IMR-90 (cell line): ENCODE results near the gene MS4A12. TPM values are rescaled to one million over a fixed set of nuclear protein-coding genes. Genes with fewer than 3 reads are reported as not detected.

Experiments
- ATAC-seq: fragments of 200-7000 bp; cut with Tn5 transposase; 2 replicates; pipeline ENCODE4 v1.9.1; 2020; ENCODE audit warnings: low read depth, mild to moderate bottlenecking, moderate library complexity
- BruUV-seq: library from RNA; stranded (reverse); fragments of 400-500 nt; replicated peaks from 2 replicates; lab custom pipeline; 2021; lab: Mats Ljungman, UMichigan
- CTCF ChIA-PET: fragments of 300-600 bp; formaldehyde crosslinking; extraction: SDS; loops from one replicate; lab custom pipeline; 2021; ENCODE audit warnings: antibody characterized with exemption; lab: Yijun Ruan, JAX
- POLR2A ChIA-PET: fragments of 300-600 bp; sonication (Branson Sonifier 250); formaldehyde crosslinking; loops from one replicate; lab custom pipeline; 2022; ENCODE audit warnings: antibody characterized with exemption; ENCODE audit not compliant: unreplicated experiment; lab: Charles Lee
- DNase-seq: peaks from one replicate; pipeline ENCODE4 v3.0.0; 2013
- H2AFZ ChIP-seq: replicated peaks from 2 replicates; pipeline ENCODE3; 2013; ENCODE audit warnings: low read length, mild to moderate bottlenecking; ENCODE audit not compliant: poor library complexity
- H2AK5ac ChIP-seq: 2 replicates; pipeline ENCODE4 v1.6.1; 2013; ENCODE audit warnings: low read depth, low read length, inconsistent platforms
- H2AK9ac ChIP-seq: replicated peaks from 2 replicates; pipeline ENCODE3; 2013; ENCODE audit warnings: mild to moderate bottlenecking, low read depth, low read length, moderate library complexity; ENCODE audit not compliant: poor library complexity
- H2BK120ac ChIP-seq: 2 replicates; pipeline ENCODE4 v1.6.1; 2013; ENCODE audit warnings: low read depth, low read length, inconsistent platforms
- H2BK15ac ChIP-seq: 3 replicates; pipeline ENCODE4 v1.6.1; 2013; ENCODE audit warnings: low read depth, low read length, inconsistent platforms
- H2BK20ac ChIP-seq: 2 replicates; pipeline ENCODE4 v1.6.1; 2013; ENCODE audit warnings: low read depth, mild to moderate bottlenecking, inconsistent platforms, low read length, moderate library complexity
- H2BK5ac ChIP-seq: 2 replicates; pipeline ENCODE4 v1.6.1; 2013; ENCODE audit warnings: mild to moderate bottlenecking, low read depth, low read length, inconsistent platforms; ENCODE audit not compliant: poor library complexity, severe bottlenecking
- H3K14ac ChIP-seq: replicated peaks from 2 replicates; pipeline ENCODE4 v1.6.1; 2013; ENCODE audit warnings: low read depth, low read length, inconsistent platforms
- H3K18ac ChIP-seq: 2 replicates; pipeline ENCODE4 v1.6.1; 2013; ENCODE audit warnings: low read depth, low read length, control low read depth
- H3K23ac ChIP-seq: 2 replicates; pipeline ENCODE4 v1.6.1; 2013; ENCODE audit warnings: low read depth, low read length, inconsistent platforms
- H3K27ac ChIP-seq: 2 replicates; pipeline ENCODE4 v1.5.1; 2013; ENCODE audit warnings: mild to moderate bottlenecking, control low read depth, low read length; ENCODE audit not compliant: insufficient read depth
- H3K27me3 ChIP-seq: 2 replicates; pipeline ENCODE4 v1.6.1; 2013; ENCODE audit warnings: low read length; ENCODE audit not compliant: control insufficient read depth, insufficient read depth
- H3K36me3 ChIP-seq: 2 replicates; pipeline ENCODE4 v1.6.1; 2013; ENCODE audit warnings: low read length, mixed read lengths; ENCODE audit not compliant: control insufficient read depth, insufficient read depth
- H3K4ac ChIP-seq: 2 replicates; pipeline ENCODE4 v1.6.1; 2013; ENCODE audit warnings: low read depth, low read length, inconsistent platforms
- H3K4me1 ChIP-seq: 2 replicates; pipeline ENCODE4 v1.6.1; 2013; ENCODE audit warnings: low read length, mixed read lengths; ENCODE audit not compliant: control insufficient read depth, insufficient read depth
- H3K4me2 ChIP-seq: 2 replicates; pipeline ENCODE4 v1.6.1; 2013; ENCODE audit warnings: low read depth, mild to moderate bottlenecking, control low read depth, low read length, moderate library complexity
- H3K4me3 ChIP-seq: 2 replicates; pipeline ENCODE4 v1.5.1; 2013; ENCODE audit warnings: low read depth, mild to moderate bottlenecking, control low read depth, low read length, moderate library complexity; ENCODE audit not compliant: insufficient read depth
- H3K56ac ChIP-seq: 2 replicates; pipeline ENCODE4 v1.6.1; 2013; ENCODE audit warnings: low read length, inconsistent platforms; ENCODE audit not compliant: insufficient read depth; ENCODE audit errors: extremely low read depth
- H3K79me1 ChIP-seq, 2 experiments: 2 replicates each; pipeline ENCODE4 v1.6.1; 2013; ENCODE audit warnings: low read length in 2 of 2, inconsistent platforms in 1 of 2, low read depth in 1 of 2
- H3K9ac ChIP-seq: 2 replicates; pipeline ENCODE4 v1.6.1; 2013; ENCODE audit warnings: low read depth, low read length, control low read depth
- H3K9me1 ChIP-seq: 2 replicates; pipeline ENCODE4 v1.6.1; 2013; ENCODE audit warnings: low read length, inconsistent platforms; ENCODE audit not compliant: insufficient read depth
- H3K9me3 ChIP-seq: 2 replicates; pipeline ENCODE4 v1.6.1; 2013; ENCODE audit warnings: low read length; ENCODE audit not compliant: control insufficient read depth, insufficient read depth
- H4K20me1 ChIP-seq: 2 replicates; pipeline ENCODE4 v1.6.1; 2013; ENCODE audit warnings: low read length, inconsistent platforms; ENCODE audit not compliant: insufficient read depth
- H4K5ac ChIP-seq: 2 replicates; pipeline ENCODE4 v1.6.1; 2013; ENCODE audit warnings: mild to moderate bottlenecking, low read depth, low read length, control low read depth
- H4K8ac ChIP-seq, 2 experiments: 2 replicates each; pipeline ENCODE4 v1.6.1; 2013; ENCODE audit warnings: low read depth in 2 of 2, low read length in 2 of 2, control low read depth in 1 of 2, inconsistent platforms in 1 of 2
- H4K91ac ChIP-seq: 2 replicates; pipeline ENCODE4 v1.6.1; 2013; ENCODE audit warnings: low read depth, low read length, inconsistent platforms; ENCODE audit not compliant: insufficient read depth
- FOS ChIP-seq: fragments of 150-350 bp; IDR thresholded peaks from 2 replicates; pipeline ENCODE4 v1.6.1; 2016; ENCODE audit warnings: low read depth, low read length
- MXI1 ChIP-seq: IDR thresholded peaks from 2 replicates; pipeline ENCODE4 v1.6.1; 2012; ENCODE audit warnings: low read depth, mild to moderate bottlenecking, low read length, moderate library complexity, borderline replicate concordance
- NFE2L2 ChIP-seq: fragments of 150-350 bp; IDR thresholded peaks from 2 replicates; pipeline ENCODE4 v1.6.1; 2016; ENCODE audit warnings: low read depth, mild to moderate bottlenecking, low read length
- POLR2A ChIP-seq: IDR thresholded peaks from 2 replicates; pipeline ENCODE4 v1.6.1; 2012; ENCODE audit warnings: mild to moderate bottlenecking, low read depth, low read length
- RAD21 ChIP-seq: IDR thresholded peaks from 2 replicates; pipeline ENCODE4 v1.6.1; 2012; ENCODE audit warnings: low read length, improper control_type of control experiment
- USF2 ChIP-seq: fragments of 150-350 bp; IDR thresholded peaks from 2 replicates; pipeline ENCODE4 v1.6.1; 2017; ENCODE audit warnings: mild to moderate bottlenecking, antibody characterized with exemption, low read length, low read depth
- WGBS, 2 experiments: methylation state at CpG; one replicate each; pipeline versions ENCODE4 v1.1.5 to v1.1.7; 2013; ENCODE audit warnings: missing lambda C conversion rate in 2 of 2; ENCODE audit not compliant: insufficient read length in 1 of 2; ENCODE audit errors: extremely low coverage in 2 of 2; 5-methylcytosine and 5-hydroxymethylcytosine counted together
- dilution Hi-C: fragments of 300-500 bp; cut with HindIII; formaldehyde crosslinking; loops from one replicate; pipeline ENCODE4 v1.14.3; 2018; ENCODE audit warnings: low sequenced_read_pairs; ENCODE audit not compliant: unreplicated experiment
- in situ Hi-C: fragments of 300-500 bp; cut with MboI; formaldehyde crosslinking; loops from 3 replicates; pipeline ENCODE4 v1.14.3; 2019; ENCODE audit warnings: low sequenced_read_pairs, inconsistent platforms, mixed read lengths
- intact Hi-C: fragments of 100-400 bp; cut with micrococcal nuclease; formaldehyde crosslinking; loops from 2 replicates; pipeline ENCODE4 v1.10.0; 2022
- polyA plus RNA-seq, 3 experiments: library from polyadenylated mRNA; depleted of rRNA; stranded (reverse); fragments of >200 nt; gene quantifications; 2 replicates each; pipeline ENCODE4 v1.2.3, GENCODE V29; 2012; ENCODE audit warnings: low replicate concordance in 1 of 3
- total RNA-seq: library from RNA; depleted of rRNA; stranded (reverse); fragments of >200 nt; gene quantifications from 2 replicates; pipeline ENCODE4 v1.2.3, GENCODE V29; 2012

Gene MS4A12
- total and polyA plus RNA-seq, 2 of the 4 experiments (the other 2 are of a cell fraction) = not detected

- H4K8ac ChIP-seq = no peak overlapping the region
- no peak overlapping the region for H3K4ac ChIP-seq
- no peak overlapping the region for H2AK9ac ChIP-seq
- H3K9ac ChIP-seq = no peak overlapping the region
- H2BK20ac ChIP-seq = no peak overlapping the region
- no peak for TF ChIP-seq USF2
- no peak for TF ChIP-seq POLR2A
- TF ChIP-seq MXI1 = no peak
- no peak for TF ChIP-seq NFE2L2
- no peak for TF ChIP-seq FOS
- no peak for TF ChIP-seq RAD21
- BruUV-seq = no TSS peak
- no peak overlapping the region for H2AK5ac ChIP-seq
- intact Hi-C loops (no loop called here), in situ Hi-C loops (no loop called here), dilution Hi-C loops (no loop called here)
- H3K14ac ChIP-seq = no peak overlapping the region
- no peaks in the 10 kb centered on the region for H4K20me1 ChIP-seq
- no peak overlapping the region for H2BK15ac ChIP-seq
- H3K79me1 ChIP-seq = no peaks in the 10 kb centered on the region
- ChIA-PET POLR2A (no interaction called here), CTCF (no interaction called here)
- H2BK120ac ChIP-seq = no peak overlapping the region
- peaks cover 6% of the 10 kb centered on the region; the same call in 1 of the 2 replicates for H3K9me3 ChIP-seq
- ATAC-seq (no peak), DNase-seq (no peak)
- no peak overlapping the region for H3K23ac ChIP-seq
- no peaks in the 10 kb centered on the region for H3K27me3 ChIP-seq
- no peak overlapping the region for H3K4me3 ChIP-seq
- H4K5ac ChIP-seq = no peak overlapping the region
- no peaks in the 10 kb centered on the region for H3K36me3 ChIP-seq
- H3K56ac ChIP-seq = no peak overlapping the region
- no peak overlapping the region for H3K27ac ChIP-seq
- H2BK5ac ChIP-seq = no peak overlapping the region
- no CpG with 5 or more reads among the region's 1 CpG for WGBS, 2 experiments
- no peak overlapping the region for H2AFZ ChIP-seq
- no peak overlapping the region for H4K91ac ChIP-seq
- H3K18ac ChIP-seq = no peak overlapping the region
- no peak overlapping the region for H3K4me2 ChIP-seq
- no peaks in the 10 kb centered on the region for H3K4me1 ChIP-seq
- H3K9me1 ChIP-seq = no peaks in the 10 kb centered on the region
Observed at GRCh38 chr11:60459345-60459744, 33.2 kb upstream of the MS4A12 start.
